Glutamatergic neuron (in vitro differentiated cells): ENCODE measurements around the gene TXNDC11. TPM values are rescaled to one million over a fixed set of nuclear protein-coding genes. Genes with fewer than 3 reads are reported as not detected.

Experiments
- DNase-seq: peaks from one replicate; pipeline ENCODE4 v3.0.0; 2022
- H3K27ac Mint-ChIP-seq: one replicate; pipeline ENCODE4 v1.8.0; 2020; ENCODE audit warnings: mild to moderate bottlenecking, mixed read lengths, inconsistent platforms; ENCODE audit not compliant: unreplicated experiment
- H3K27me3 Mint-ChIP-seq: one replicate; pipeline ENCODE4 v1.8.0; 2020; ENCODE audit warnings: mild to moderate bottlenecking, moderate library complexity, mixed read lengths, inconsistent platforms; ENCODE audit not compliant: unreplicated experiment
- H3K36me3 Mint-ChIP-seq: one replicate; pipeline ENCODE4 v1.8.0; 2020; ENCODE audit warnings: mild to moderate bottlenecking, mixed read lengths, inconsistent platforms; ENCODE audit not compliant: unreplicated experiment
- H3K4me1 Mint-ChIP-seq: one replicate; pipeline ENCODE4 v1.8.0; 2020; ENCODE audit warnings: mild to moderate bottlenecking, low read depth, mixed read lengths, inconsistent platforms; ENCODE audit not compliant: unreplicated experiment
- H3K4me3 Mint-ChIP-seq: one replicate; pipeline ENCODE4 v1.8.0; 2020; ENCODE audit warnings: mild to moderate bottlenecking, mixed read lengths, inconsistent platforms; ENCODE audit not compliant: unreplicated experiment
- H3K9me3 Mint-ChIP-seq: one replicate; pipeline ENCODE4 v1.8.0; 2020; ENCODE audit warnings: mild to moderate bottlenecking, moderate library complexity, mixed read lengths, inconsistent platforms; ENCODE audit not compliant: unreplicated experiment
- CTCF ChIP-seq: fragments of 200-600 bp; sonication (generic); IDR thresholded peaks from one replicate; pipeline ENCODE4 v1.5.0; 2021; ENCODE audit not compliant: partially characterized antibody, unreplicated experiment
- total RNA-seq: library from RNA; stranded (reverse); fragmentation: NEBNext Ultra II Directional; extraction: Animal tissue kit (Norgen Biotek cat#: 25700); gene quantifications from one replicate; pipeline ENCODE4 v1.2.1, GENCODE V29; 2021; ENCODE audit not compliant: unreplicated experiment

TXNDC11 gene
- total RNA-seq, 1 donor from 2014 or later, result 18.4 TPM

- no peak overlapping the region for H3K27ac Mint-ChIP-seq
- H3K27me3 Mint-ChIP-seq, result no peaks in the 10 kb centered on the region
- H3K9me3 Mint-ChIP-seq, result no peaks in the 10 kb centered on the region
- H3K36me3 Mint-ChIP-seq, result no peaks in the 10 kb centered on the region
- H3K4me1 Mint-ChIP-seq, result peaks cover 17% of the 10 kb centered on the region
- DNase-seq, result no peak
- no peak for TF ChIP-seq CTCF
- H3K4me3 Mint-ChIP-seq, result no peak overlapping the region
Observed at GRCh38 chr16:11734653-11735043, 8.0 kb downstream of the TXNDC11 start.

- H3K27ac Mint-ChIP-seq, result no peak overlapping the region
- no peak for DNase-seq
- no peaks in the 10 kb centered on the region for H3K27me3 Mint-ChIP-seq
- no peaks in the 10 kb centered on the region for H3K9me3 Mint-ChIP-seq
- no peak overlapping the region for H3K4me3 Mint-ChIP-seq
- H3K36me3 Mint-ChIP-seq, result no peaks in the 10 kb centered on the region
- H3K4me1 Mint-ChIP-seq, result peaks cover 12% of the 10 kb centered on the region
- no peak for TF ChIP-seq CTCF
Observed at GRCh38 chr16:11734025-11734652, 8.5 kb downstream of the TXNDC11 start.

GRCh38 chr16:11731222-11731621, 11.4 kb downstream of the TXNDC11 start:
- no peak for TF ChIP-seq CTCF

GRCh38 chr16:11729787-11730186, 12.9 kb downstream of the TXNDC11 start:
- Mint-ChIP-seq H3K36me3 (no peaks in the 10 kb centered on the region), H3K27ac (no peak overlapping the region), H3K27me3 (no peaks in the 10 kb centered on the region), H3K4me1 (peaks cover 3% of the 10 kb centered on the region), H3K4me3 (no peak overlapping the region), H3K9me3 (no peaks in the 10 kb centered on the region)
- no peak for DNase-seq
- TF ChIP-seq CTCF, result no peak

More at GRCh38 chr16:11731222-11731621, 11.4 kb downstream of the TXNDC11 start:
- H3K4me1 Mint-ChIP-seq, result peaks cover 3% of the 10 kb centered on the region
- H3K27ac Mint-ChIP-seq, result no peak overlapping the region
- no peaks in the 10 kb centered on the region for H3K27me3 Mint-ChIP-seq
- H3K4me3 Mint-ChIP-seq, result no peak overlapping the region
- no peaks in the 10 kb centered on the region for H3K9me3 Mint-ChIP-seq
- H3K36me3 Mint-ChIP-seq, result no peaks in the 10 kb centered on the region
- no peak for DNase-seq

- no peak for DNase-seq
- H3K4me1 Mint-ChIP-seq, result peaks cover 3% of the 10 kb centered on the region
- no peak overlapping the region for H3K27ac Mint-ChIP-seq
- H3K27me3 Mint-ChIP-seq, result no peaks in the 10 kb centered on the region
- no peaks in the 10 kb centered on the region for H3K36me3 Mint-ChIP-seq
- no peak overlapping the region for H3K4me3 Mint-ChIP-seq
- no peaks in the 10 kb centered on the region for H3K9me3 Mint-ChIP-seq
- no peak for TF ChIP-seq CTCF
Observed at GRCh38 chr16:11727796-11728543, 14.7 kb downstream of the TXNDC11 start.
